ENCODE data around the gene ROPN1.

ROPN1 gene

DNA sequence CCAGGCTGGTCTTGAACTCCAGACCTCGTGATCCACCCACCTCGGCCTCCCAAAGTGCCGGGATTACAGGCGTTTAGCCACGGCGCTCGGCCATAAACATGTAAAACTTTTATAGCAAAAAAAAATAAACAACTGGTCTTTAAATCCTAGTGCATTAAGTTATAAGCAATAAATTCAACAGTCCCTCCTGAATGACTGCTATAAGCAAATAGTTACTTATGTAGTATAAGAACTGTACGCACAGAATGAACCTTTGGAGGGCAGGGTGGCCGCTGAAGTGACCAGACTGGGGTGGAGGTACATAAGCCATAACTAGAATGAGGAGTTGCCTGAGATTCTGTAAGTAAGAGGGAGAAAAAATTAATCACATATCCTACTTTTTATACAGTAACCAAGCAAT, 43.5 kb downstream of the ROPN1 start:
- TF ChIP-seq, protein P1, sequence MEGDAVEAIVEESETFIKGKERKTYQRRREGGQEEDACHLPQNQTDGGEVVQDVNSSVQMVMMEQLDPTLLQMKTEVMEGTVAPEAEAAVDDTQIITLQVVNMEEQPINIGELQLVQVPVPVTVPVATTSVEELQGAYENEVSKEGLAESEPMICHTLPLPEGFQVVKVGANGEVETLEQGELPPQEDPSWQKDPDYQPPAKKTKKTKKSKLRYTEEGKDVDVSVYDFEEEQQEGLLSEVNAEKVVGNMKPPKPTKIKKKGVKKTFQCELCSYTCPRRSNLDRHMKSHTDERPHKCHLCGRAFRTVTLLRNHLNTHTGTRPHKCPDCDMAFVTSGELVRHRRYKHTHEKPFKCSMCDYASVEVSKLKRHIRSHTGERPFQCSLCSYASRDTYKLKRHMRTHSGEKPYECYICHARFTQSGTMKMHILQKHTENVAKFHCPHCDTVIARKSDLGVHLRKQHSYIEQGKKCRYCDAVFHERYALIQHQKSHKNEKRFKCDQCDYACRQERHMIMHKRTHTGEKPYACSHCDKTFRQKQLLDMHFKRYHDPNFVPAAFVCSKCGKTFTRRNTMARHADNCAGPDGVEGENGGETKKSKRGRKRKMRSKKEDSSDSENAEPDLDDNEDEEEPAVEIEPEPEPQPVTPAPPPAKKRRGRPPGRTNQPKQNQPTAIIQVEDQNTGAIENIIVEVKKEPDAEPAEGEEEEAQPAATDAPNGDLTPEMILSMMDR (IDR thresholded peaks at IDR 0.05; ENCODE audit: low read length, missing control alignments) = no peak
- DNase-seq (ENCODE audit: low read depth) = no peak
- no peak overlapping the region for H3K4me3 ChIP-seq (replicated peaks; ENCODE audit: low read depth, low read length)

DNA sequence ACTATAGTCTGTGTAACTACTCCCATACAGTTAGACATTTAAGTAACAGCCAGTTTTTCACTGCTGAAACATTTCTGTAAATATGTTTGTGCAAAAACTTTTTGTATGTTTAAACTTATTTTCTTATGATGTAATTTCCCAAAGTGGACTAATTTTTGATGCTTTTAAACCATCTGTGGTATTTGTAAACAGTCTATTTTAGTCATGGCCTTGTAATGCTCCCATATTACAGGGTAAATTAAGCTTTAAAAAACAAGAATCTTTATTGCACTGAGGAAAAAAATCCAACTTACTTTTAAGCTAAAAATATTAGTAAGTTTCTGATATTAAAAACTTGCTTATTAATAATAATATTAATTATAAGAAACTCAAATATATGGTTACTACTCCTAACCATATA, 44.4 kb downstream of the ROPN1 start:
- H3K4me3 ChIP-seq (replicated peaks; ENCODE audit: low read depth, low read length) = no peak overlapping the region
- TF ChIP-seq, protein P1 (IDR thresholded peaks at IDR 0.05; ENCODE audit: low read length, missing control alignments) = no peak
- no peak for DNase-seq (ENCODE audit: low read depth)

DNA sequence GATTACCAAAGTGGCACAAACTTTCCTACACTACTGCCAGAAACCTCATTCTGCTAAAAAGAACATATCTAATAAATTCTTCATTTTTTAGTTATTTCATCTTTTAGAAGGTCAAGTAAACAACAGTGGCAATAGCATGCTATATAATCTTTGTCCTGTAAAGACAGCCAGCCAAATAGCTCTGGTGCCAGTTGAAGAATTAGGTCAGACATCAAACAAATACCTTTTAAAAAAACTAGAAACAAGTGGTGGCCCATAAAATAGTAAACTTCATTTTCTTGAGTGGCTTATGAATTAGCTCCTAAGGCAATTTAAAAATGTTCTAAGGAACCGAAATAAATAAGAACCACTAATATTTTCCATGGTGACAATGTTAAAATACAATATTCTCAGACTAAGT, 50.4 kb downstream of the ROPN1 start:
- TF ChIP-seq, protein P1 (IDR thresholded peaks at IDR 0.05; ENCODE audit: low read length, missing control alignments) = no peak
- no peak overlapping the region for H3K4me3 ChIP-seq (replicated peaks; ENCODE audit: low read depth, low read length)
- DNase-seq (ENCODE audit: low read depth) = no peak

DNA sequence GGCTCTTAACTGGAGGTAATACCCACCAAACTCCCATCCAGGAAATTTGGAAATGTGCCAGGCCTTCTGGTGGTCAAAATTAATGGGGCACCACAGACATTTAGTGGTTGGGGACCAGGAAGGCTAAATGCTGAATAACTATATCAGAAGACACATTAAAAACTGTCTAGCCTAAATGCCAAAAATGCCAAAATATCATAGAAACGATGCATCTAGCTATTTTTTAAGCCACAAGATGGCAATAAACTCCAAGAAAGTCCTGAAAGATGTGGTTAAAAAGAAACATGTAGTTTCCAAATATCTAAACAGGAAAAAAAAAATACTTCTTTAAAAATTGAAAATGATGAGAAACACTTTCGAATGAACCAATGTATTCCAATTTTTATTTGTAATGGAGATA, 50.8 kb downstream of the ROPN1 start:
- peak; percentile 17 for DNase-seq (ENCODE audit: low read depth)
- TF ChIP-seq, protein P1 (IDR thresholded peaks at IDR 0.05; ENCODE audit: low read length, missing control alignments) = peak; percentile 20
- H3K4me3 ChIP-seq (replicated peaks; ENCODE audit: low read depth, low read length) = no peak overlapping the region

DNA sequence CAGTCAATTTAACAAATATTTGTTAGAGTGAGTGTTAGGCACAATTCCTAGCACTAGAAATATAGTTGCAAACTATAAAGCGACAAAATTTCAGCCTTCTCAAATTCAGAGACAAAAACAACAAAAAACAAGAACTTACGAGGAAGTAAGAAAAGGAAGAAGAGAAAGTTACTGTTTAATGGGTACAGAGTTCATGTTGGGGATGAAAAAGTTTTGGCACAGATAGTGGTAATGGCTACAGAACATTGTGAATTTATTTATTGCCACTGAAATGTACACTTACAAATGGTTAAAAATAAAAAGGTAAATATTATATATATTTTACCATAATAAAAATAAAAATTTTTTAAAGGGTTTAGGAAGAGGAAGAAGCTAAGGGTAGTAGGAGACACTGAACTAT, 52.2 kb downstream of the ROPN1 start:
- no peak overlapping the region for H3K4me3 ChIP-seq (replicated peaks; ENCODE audit: low read depth, low read length)
- TF ChIP-seq, protein P1 (IDR thresholded peaks at IDR 0.05; ENCODE audit: low read length, missing control alignments) = no peak
- DNase-seq (ENCODE audit: low read depth) = no peak

DNA sequence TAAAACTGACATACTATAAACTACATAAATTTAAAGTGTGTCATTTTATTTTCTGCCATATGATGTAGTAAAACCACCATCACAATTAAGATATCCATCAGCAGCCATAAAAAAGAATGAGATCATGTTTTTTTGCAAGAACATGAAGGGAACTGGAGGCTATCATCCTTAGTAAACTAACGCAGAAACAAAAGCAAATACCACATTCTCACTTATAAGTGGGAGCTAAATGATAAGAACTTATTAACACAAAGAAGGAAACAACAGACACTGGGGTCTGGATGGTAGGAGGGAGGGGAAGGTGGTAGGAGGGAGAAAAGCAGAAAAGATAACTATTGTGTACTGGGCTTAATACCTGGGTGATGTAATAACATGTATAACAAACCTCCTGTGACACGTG, 55.5 kb downstream of the ROPN1 start:
- DNase-seq (ENCODE audit: low read depth) = no peak
- TF ChIP-seq, protein P1 (IDR thresholded peaks at IDR 0.05; ENCODE audit: low read length, missing control alignments) = no peak

DNA sequence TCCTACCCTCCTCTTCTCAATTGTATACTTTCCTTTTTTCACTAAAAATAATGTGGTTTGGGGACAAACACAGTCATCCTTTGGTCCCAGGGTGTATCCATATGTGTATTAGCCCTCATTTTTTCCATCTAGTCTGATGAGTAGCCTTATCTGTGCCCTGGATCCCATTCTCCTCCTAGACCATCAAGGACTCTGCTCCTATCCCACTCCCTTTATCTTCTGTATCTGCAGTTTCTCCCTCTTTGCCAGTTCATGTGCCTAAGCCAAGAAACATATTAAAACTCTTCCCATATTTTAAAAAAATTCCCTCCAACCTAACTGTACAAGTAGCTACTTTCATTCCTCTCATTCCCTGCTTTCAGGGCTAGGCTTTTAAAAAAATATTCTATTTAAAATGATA, 56.1 kb downstream of the ROPN1 start:
- TF ChIP-seq, protein P1 (IDR thresholded peaks at IDR 0.05; ENCODE audit: low read length, missing control alignments) = no peak
- H3K4me3 ChIP-seq (replicated peaks; ENCODE audit: low read depth, low read length) = no peak overlapping the region
- no peak for DNase-seq (ENCODE audit: low read depth)

More for the DNA sequence above, 55.5 kb downstream of the ROPN1 start:
- no peak overlapping the region for H3K4me3 ChIP-seq (replicated peaks; ENCODE audit: low read depth, low read length)
